Right lobe of liver (tissue), 6 donors: ENCODE results near the gene KLHL5. TPM values are rescaled to one million over a fixed set of nuclear protein-coding genes. Genes with fewer than 3 reads are reported as not detected.

ENCODE experiments used
- ATAC-seq, 4 donors: fragments of 200-7000 bp; cut with Tn5 transposase; one replicate each; pipeline ENCODE4 v1.9.1; 2020; ENCODE audit warnings: mild to moderate bottlenecking in 4 of 4, moderate library complexity in 4 of 4
- DNase-seq, 3 donors: peaks; one replicate each; pipeline ENCODE4 v3.0.0-alpha.2; 2020
- H3K27ac ChIP-seq, 3 donors: fragments of 200-600 bp; one replicate each; pipeline ENCODE4 v1.8.0; 2022
- H3K27me3 ChIP-seq, 2 donors: fragments of 200-600 bp; one replicate each; pipeline ENCODE4 v1.8.0; 2022
- H3K36me3 ChIP-seq, 4 donors: fragments of 200-600 bp; sonication (generic) in 1 of 4; one replicate each; pipeline versions ENCODE4 v1.5.1 to v1.8.0; 2017 to 2022; ENCODE audit warnings: control low read depth in 1 of 4
- H3K4me1 ChIP-seq, 4 donors: fragments of 200-600 bp; sonication (generic) in 1 of 4; one replicate each; pipeline versions ENCODE4 v1.5.1 to v1.8.0; 2017 to 2022; ENCODE audit warnings: control low read depth in 1 of 4
- H3K4me3 ChIP-seq, 3 donors: fragments of 200-600 bp; one replicate each; pipeline ENCODE4 v1.8.0; 2022
- H3K9me3 ChIP-seq, 4 donors: fragments of 200-600 bp; sonication (generic) in 1 of 4; one replicate each; pipeline versions ENCODE4 v1.5.1 to v1.8.0; 2017 to 2022; ENCODE audit warnings: control low read depth in 1 of 4
- CTCF ChIP-seq, 4 donors: fragments of 200-600 bp in 3 of 4; fragments of 450-650 bp in 1 of 4; IDR thresholded peaks; one replicate each; pipeline versions ENCODE4 v1.5.1 to v1.8.0; 2016 to 2022; ENCODE audit warnings: antibody characterized with exemption in 4 of 4, mild to moderate bottlenecking in 2 of 4
- POLR2A ChIP-seq: fragments of 450-650 bp; IDR thresholded peaks from one replicate; pipeline ENCODE4 v1.6.1; 2017; ENCODE audit warnings: antibody characterized with exemption, mild to moderate bottlenecking
- WGBS: methylation state at CpG from one replicate; pipeline ENCODE4 v1.1.6; 2018; ENCODE audit warnings: low coverage, low lambda C conversion rate; ENCODE audit not compliant: insufficient coverage; ENCODE audit errors: missing lambda C conversion rate; 5-methylcytosine and 5-hydroxymethylcytosine counted together
- intact Hi-C, 2 donors: fragments of 100-400 bp; cut with DNase I; formaldehyde crosslinking; loops; one replicate each; pipeline versions ENCODE4 v1.11.2 to v1.14.1; 2022
- total RNA-seq, 6 experiments: library from RNA; depleted of rRNA in 2 of 6; stranded (reverse); fragments of >200 nt in 2 of 6; fragmentation: NEBNext Ultra II Directional in 3 of 6; extraction: Animal tissue kit (Norgen Biotek cat#: 25700) in 3 of 6; gene quantifications; one replicate each; pipeline versions ENCODE4 v1.1.0 to v1.2.4, GENCODE V29; 2016 to 2023
- donor health status: DM: no; HTN: yes; CAD: no.
- donor health status: DM: no; HTN: no; CAD: no.
- donor health status: DM: no; HTN: no; CAD: no.
- donor health status: DM: no; HTN: yes; CAD: no.
- donor health status: DM: no; HTN: yes; CAD: no.

The KLHL5 gene
- total RNA-seq, 6 experiments from 2014 or later: 25.5 to 88.0 (median 42.2) TPM

GRCh38 chr4:39036172-39036571 is 25.9 kb upstream of the KLHL5 start:
- intact Hi-C loops: no loop called here
- H3K9me3 ChIP-seq: no peaks in the 10 kb centered on the region
- 92% methylated on average over 7 of the region's 7 CpGs for WGBS
- TF ChIP-seq POLR2A (no peak), CTCF (IDR thresholded peaks at IDR 0.05) (no peak)
- H3K36me3 ChIP-seq: no peaks in the 10 kb centered on the region
- no peak for ATAC-seq
- no peaks in the 10 kb centered on the region for H3K27me3 ChIP-seq
- no peak overlapping the region for H3K4me3 ChIP-seq
- H3K27ac ChIP-seq: no peak overlapping the region
- DNase-seq: no peak
- no peaks in the 10 kb centered on the region for H3K4me1 ChIP-seq

GRCh38 chr4:39037491-39037825 is 24.6 kb upstream of the KLHL5 start:
- no peaks in the 10 kb centered on the region for H3K4me1 ChIP-seq
- DNase-seq: no peak
- WGBS: 82% methylated on average over 1 of the region's 4 CpGs
- ATAC-seq: no peak
- no peaks in the 10 kb centered on the region for H3K36me3 ChIP-seq
- H3K4me3 ChIP-seq: no peak overlapping the region
- H3K27ac ChIP-seq: no peak overlapping the region
- H3K27me3 ChIP-seq: no peaks in the 10 kb centered on the region
- H3K9me3 ChIP-seq: no peaks in the 10 kb centered on the region
- intact Hi-C loops: no loop called here
- TF ChIP-seq CTCF (IDR thresholded peaks at IDR 0.05) (no peak), POLR2A (no peak)

DNA sequence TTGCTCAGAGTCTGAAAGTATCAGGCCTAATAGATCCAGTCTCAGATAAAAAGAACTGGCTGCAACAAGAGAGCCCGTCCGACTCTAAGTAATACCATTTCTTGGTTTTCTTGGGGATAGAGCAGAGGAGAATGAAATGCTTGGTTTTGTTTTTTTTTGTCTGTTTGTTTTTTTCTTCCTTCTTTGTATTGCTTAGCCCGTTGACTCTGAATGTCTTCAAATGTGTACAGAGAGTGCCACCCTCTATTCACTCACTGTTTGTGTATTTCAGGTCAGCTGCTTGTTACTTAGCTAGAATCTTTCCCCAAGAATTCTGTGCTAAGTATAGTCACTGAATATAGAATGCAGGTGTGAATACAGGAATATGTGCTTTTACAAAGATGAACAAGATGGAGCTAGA is 24.1 kb upstream of the KLHL5 start:
- TF ChIP-seq CTCF (IDR thresholded peaks at IDR 0.05) (no peak), POLR2A (no peak)
- intact Hi-C loops: no loop called here
- ATAC-seq (no peak), DNase-seq (no peak)
- Histone ChIP-seq H3K9me3 (no peaks in the 10 kb centered on the region), H3K36me3 (no peaks in the 10 kb centered on the region), H3K27me3 (no peaks in the 10 kb centered on the region), H3K4me1 (peaks cover 0 to under 1% (median 0%) of the 10 kb centered on the region in 4 donors), H3K27ac (no peak overlapping the region), H3K4me3 (no peak overlapping the region)
- 87% methylated on average over 3 of the region's 3 CpGs for WGBS

- intact Hi-C loops: no loop called here
- Histone ChIP-seq H3K27me3 (no peaks in the 10 kb centered on the region), H3K4me3 (no peak overlapping the region), H3K9me3 (no peaks in the 10 kb centered on the region), H3K4me1 (peaks cover 0 to 10% (median 2%) of the 10 kb centered on the region in 4 donors), H3K36me3 (no peaks in the 10 kb centered on the region), H3K27ac (no peak overlapping the region)
- 95% methylated on average over 3 of the region's 3 CpGs for WGBS
- DNase-seq (no peak), ATAC-seq (no peak)
- TF ChIP-seq CTCF (IDR thresholded peaks at IDR 0.05) (no peak), POLR2A (no peak)
Observed at GRCh38 chr4:39039108-39039507, 22.9 kb upstream of the KLHL5 start.

DNA sequence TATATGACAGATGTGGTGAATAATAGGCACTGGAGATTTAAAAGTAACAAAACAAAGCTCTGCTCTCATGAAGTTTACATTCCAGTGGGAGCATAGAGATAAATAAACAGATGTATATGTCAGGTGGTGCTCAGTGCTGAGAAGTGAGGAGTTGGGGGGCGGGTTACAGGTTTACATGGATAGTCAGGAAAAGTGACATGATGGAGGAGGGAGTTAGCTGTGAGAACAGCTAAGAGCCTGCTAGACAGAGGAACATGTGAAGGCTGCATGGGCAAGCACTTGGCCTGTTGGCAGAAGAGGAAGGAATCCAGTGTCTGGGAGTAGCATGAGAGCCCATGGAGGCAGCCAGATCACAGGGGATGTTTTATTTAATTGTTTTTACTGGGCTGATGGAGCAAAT is 19.7 kb upstream of the KLHL5 start:
- Histone ChIP-seq H3K36me3 (no peaks in the 10 kb centered on the region), H3K9me3 (no peaks in the 10 kb centered on the region), H3K4me1 (peaks cover 0 to 13% (median 2%) of the 10 kb centered on the region in 4 donors), H3K4me3 (no peak overlapping the region), H3K27me3 (no peaks in the 10 kb centered on the region), H3K27ac (peak overlapping the region; percentile 25 to 95 (median 85))
- 100% methylated on average over 1 of the region's 1 CpG for WGBS
- ATAC-seq (no peak), DNase-seq (peak in 1 of 3 donors; percentile 29)
- intact Hi-C loops: no loop called here
- TF ChIP-seq POLR2A (no peak), CTCF (IDR thresholded peaks at IDR 0.05) (no peak)
